HEK293 (cell line): ENCODE data around the gene SPON1.

ENCODE experiments used
- CTCF ChIA-PET: fragments of 350-600 bp; formaldehyde crosslinking; extraction: SDS; loops from one replicate; lab custom pipeline; 2021; ENCODE audit warnings: antibody characterized with exemption; lab: Yijun Ruan, JAX
- POLR2A ChIA-PET: fragments of 300-600 bp; formaldehyde crosslinking; extraction: SDS; loops from one replicate; lab custom pipeline; 2020; ENCODE audit warnings: antibody characterized with exemption, inconsistent platforms; lab: Yijun Ruan, JAX
- H3K27ac ChIP-seq: fragments of 200-500 bp; sonication (Bioruptor generic); 2 replicates; pipeline ENCODE4 v1.5.1; 2014; ENCODE audit warnings: low read depth, low read length, control low read depth, inconsistent platforms; ENCODE audit errors: extremely low read depth
- H3K36me3 ChIP-seq, 2 experiments: fragments of 200-500 bp in 1 of 2; sonication (Bioruptor generic) in 1 of 2; 1 replicate in 1 of 2; 2 replicates in 1 of 2; pipeline ENCODE4 v1.5.1; 2014 to 2017; ENCODE audit warnings: inconsistent platforms in 2 of 2, low read length in 2 of 2; ENCODE audit not compliant: control insufficient read depth in 2 of 2, insufficient read depth in 1 of 2
- H3K4me1 ChIP-seq: fragments of 200-500 bp; sonication (Bioruptor generic); 2 replicates; pipeline ENCODE4 v1.5.1; 2014; ENCODE audit warnings: mild to moderate bottlenecking, low read length, inconsistent platforms; ENCODE audit not compliant: control insufficient read depth, insufficient read depth
- H3K4me3 ChIP-seq: 2 replicates; pipeline ENCODE4 v1.5.1; 2011; ENCODE audit warnings: low read depth, mild to moderate bottlenecking, control low read depth, low read length, moderate library complexity
- H3K9me3 ChIP-seq: fragments of 200-500 bp; sonication (Bioruptor generic); 2 replicates; pipeline ENCODE4 v1.5.1; 2014; ENCODE audit warnings: low read depth, low read length, inconsistent platforms; ENCODE audit not compliant: control insufficient read depth, insufficient read depth
- EGR2 ChIP-seq: fragments of 450-650 bp; formaldehyde crosslinking; IDR thresholded peaks from 2 replicates; pipeline ENCODE4 v1.5.1; 2016; ENCODE audit warnings: low read depth, missing biosample characterization, missing genetic modification characterization
- GLIS2 ChIP-seq: fragments of 450-650 bp; formaldehyde crosslinking; IDR thresholded peaks from 2 replicates; pipeline ENCODE4 v1.5.1; 2016; ENCODE audit warnings: missing biosample characterization, missing genetic modification characterization
- HOXA7 ChIP-seq: sonication (generic); formaldehyde crosslinking; IDR thresholded peaks from 2 replicates; pipeline ENCODE4 v1.8.1; 2022; ENCODE audit warnings: missing genetic modification reagents, borderline replicate concordance
- HOXC10 ChIP-seq: sonication (generic); formaldehyde crosslinking; IDR thresholded peaks from 2 replicates; pipeline ENCODE4 v1.8.1; 2023; ENCODE audit warnings: mild to moderate bottlenecking, missing genetic modification reagents
- MZF1 ChIP-seq: fragments of 450-650 bp; formaldehyde crosslinking; IDR thresholded peaks from 2 replicates; pipeline ENCODE4 v1.5.1; 2017; ENCODE audit warnings: missing biosample characterization, missing genetic modification characterization, borderline replicate concordance
- TCF7L2 ChIP-seq: IDR thresholded peaks from 2 replicates; pipeline ENCODE4 v1.6.1; 2011; ENCODE audit warnings: low read depth, mild to moderate bottlenecking, inconsistent platforms, low read length, moderate library complexity, borderline replicate concordance
- YY1 ChIP-seq: fragments of 450-650 bp; formaldehyde crosslinking; IDR thresholded peaks from 2 replicates; pipeline ENCODE4 v1.5.1; 2018; ENCODE audit warnings: missing biosample characterization, missing genetic modification characterization
- ZFP69B ChIP-seq: fragments of 450-650 bp; formaldehyde crosslinking; IDR thresholded peaks from 2 replicates; pipeline ENCODE4 v1.5.1; 2016; ENCODE audit warnings: missing biosample characterization, missing genetic modification characterization
- ZNF114 ChIP-seq: fragments of 450-650 bp; formaldehyde crosslinking; IDR thresholded peaks from 2 replicates; pipeline ENCODE4 v1.5.0; 2017; ENCODE audit warnings: missing biosample characterization, missing genetic modification characterization
- ZNF121 ChIP-seq: fragments of 450-650 bp; formaldehyde crosslinking; IDR thresholded peaks from 2 replicates; pipeline ENCODE4 v1.5.1; 2016; ENCODE audit warnings: missing biosample characterization, missing genetic modification characterization
- ZNF211 ChIP-seq: fragments of 450-650 bp; formaldehyde crosslinking; IDR thresholded peaks from 2 replicates; pipeline ENCODE4 v1.5.1; 2016; ENCODE audit warnings: low read depth, missing biosample characterization, missing genetic modification characterization
- ZNF426 ChIP-seq: fragments of 450-650 bp; formaldehyde crosslinking; IDR thresholded peaks from 2 replicates; pipeline ENCODE4 v1.5.1; 2017; ENCODE audit warnings: missing biosample characterization, missing genetic modification characterization, mild to moderate bottlenecking, inconsistent platforms, moderate library complexity
- ZNF510 ChIP-seq: fragments of 450-650 bp; formaldehyde crosslinking; IDR thresholded peaks from 2 replicates; pipeline ENCODE4 v1.5.1; 2018; ENCODE audit warnings: mild to moderate bottlenecking, missing genetic modification characterization, missing biosample characterization; ENCODE audit not compliant: insufficient replicate concordance
- ZNF664 ChIP-seq: fragments of 450-650 bp; formaldehyde crosslinking; IDR thresholded peaks from 2 replicates; pipeline ENCODE4 v1.5.1; 2016; ENCODE audit warnings: missing biosample characterization, missing genetic modification characterization
- TF ChIP-seq, protein P1 (sequence below): fragments of 450-650 bp; formaldehyde crosslinking; IDR thresholded peaks from 2 replicates; pipeline ENCODE4 v1.5.1; 2016; ENCODE audit warnings: missing biosample characterization, missing genetic modification characterization
- TF ChIP-seq, protein P2 (sequence below): IDR thresholded peaks from 2 replicates; pipeline ENCODE4 v1.6.1; 2011; ENCODE audit warnings: mild to moderate bottlenecking, low read depth, low read length, borderline replicate concordance
- TF ChIP-seq, protein P3 (sequence below): fragments of 450-650 bp; formaldehyde crosslinking; IDR thresholded peaks from 2 replicates; pipeline ENCODE4 v1.5.1; 2016; ENCODE audit warnings: missing biosample characterization, missing genetic modification characterization
- TF ChIP-seq, protein P4 (sequence below): fragments of 450-650 bp; formaldehyde crosslinking; IDR thresholded peaks from 2 replicates; pipeline ENCODE4 v1.5.1; 2016; ENCODE audit warnings: missing biosample characterization, missing genetic modification characterization
- TF ChIP-seq, protein P5 (sequence below): fragments of 450-650 bp; formaldehyde crosslinking; IDR thresholded peaks from 2 replicates; pipeline ENCODE4 v1.5.1; 2016; ENCODE audit warnings: missing biosample characterization, missing genetic modification characterization
- TF ChIP-seq, protein P6 (sequence below): fragments of 450-650 bp; formaldehyde crosslinking; IDR thresholded peaks from 2 replicates; pipeline ENCODE4; 2016; ENCODE audit warnings: missing biosample characterization, missing genetic modification characterization
- TF ChIP-seq, protein P7 (sequence below): fragments of 450-650 bp; formaldehyde crosslinking; IDR thresholded peaks from 2 replicates; pipeline ENCODE4 v1.5.1; 2017; ENCODE audit warnings: missing biosample characterization, missing genetic modification characterization

The SPON1 gene

DNA sequence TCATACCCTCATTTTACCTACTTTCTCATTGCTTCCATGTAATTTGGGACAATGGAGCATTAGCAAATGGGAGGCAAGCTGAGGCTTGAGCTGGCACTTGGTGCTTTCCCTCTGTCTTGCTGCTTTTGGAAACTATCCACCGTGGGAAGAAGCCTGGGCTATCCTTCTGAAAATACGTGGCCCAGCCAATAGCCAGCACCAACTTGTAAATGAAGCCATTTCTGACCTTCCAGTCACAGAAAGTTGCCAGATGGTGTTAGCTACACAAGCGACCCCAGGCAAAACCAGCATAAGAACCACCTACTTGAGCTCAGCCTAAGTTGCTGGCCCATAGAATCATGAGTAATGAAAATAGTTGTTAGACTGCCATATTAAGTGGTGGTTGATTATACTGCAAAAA lies 18.5 kb upstream of the SPON1 start:
- TF ChIP-seq ZNF121 (no peak), GLIS2 (no peak), ZNF114 (tag by site-specific recombination) (no peak), ZNF664 (tag by site-specific recombination) (no peak), MZF1 (tag by site-specific recombination) (no peak), HOXC10 (no peak)
- TF ChIP-seq, protein P1, sequence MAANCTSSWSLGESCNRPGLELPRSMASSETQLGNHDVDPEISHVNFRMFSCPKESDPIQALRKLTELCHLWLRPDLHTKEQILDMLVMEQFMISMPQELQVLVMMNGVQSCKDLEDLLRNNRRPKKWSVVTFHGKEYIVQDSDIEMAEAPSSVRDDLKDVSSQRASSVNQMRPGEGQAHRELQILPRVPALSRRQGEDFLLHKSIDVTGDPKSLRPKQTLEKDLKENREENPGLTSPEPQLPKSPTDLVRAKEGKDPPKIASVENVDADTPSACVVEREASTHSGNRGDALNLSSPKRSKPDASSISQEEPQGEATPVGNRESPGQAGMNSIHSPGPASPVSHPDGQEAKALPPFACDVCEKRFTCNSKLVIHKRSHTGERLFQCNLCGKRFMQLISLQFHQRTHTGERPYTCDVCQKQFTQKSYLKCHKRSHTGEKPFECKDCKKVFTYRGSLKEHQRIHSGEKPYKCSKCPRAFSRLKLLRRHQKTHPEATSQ, result no peak
- H3K27ac ChIP-seq, result no peak overlapping the region
- POLR2A ChIA-PET, result no interaction called here
- CTCF ChIA-PET, result interaction anchor here (1.1 to 5.0 kb wide), 2 partner anchors 171 to 205 kb away, joined by 5 to 25 read pairs; no protein-coding TSS in a partner anchor
- no peaks in the 10 kb centered on the region for H3K9me3 ChIP-seq
- no peaks in the 10 kb centered on the region for H3K36me3 ChIP-seq
- no peak overlapping the region for H3K4me3 ChIP-seq
- peaks cover 4% of the 10 kb centered on the region; the same call in 1 of the 2 replicates for H3K4me1 ChIP-seq

DNA sequence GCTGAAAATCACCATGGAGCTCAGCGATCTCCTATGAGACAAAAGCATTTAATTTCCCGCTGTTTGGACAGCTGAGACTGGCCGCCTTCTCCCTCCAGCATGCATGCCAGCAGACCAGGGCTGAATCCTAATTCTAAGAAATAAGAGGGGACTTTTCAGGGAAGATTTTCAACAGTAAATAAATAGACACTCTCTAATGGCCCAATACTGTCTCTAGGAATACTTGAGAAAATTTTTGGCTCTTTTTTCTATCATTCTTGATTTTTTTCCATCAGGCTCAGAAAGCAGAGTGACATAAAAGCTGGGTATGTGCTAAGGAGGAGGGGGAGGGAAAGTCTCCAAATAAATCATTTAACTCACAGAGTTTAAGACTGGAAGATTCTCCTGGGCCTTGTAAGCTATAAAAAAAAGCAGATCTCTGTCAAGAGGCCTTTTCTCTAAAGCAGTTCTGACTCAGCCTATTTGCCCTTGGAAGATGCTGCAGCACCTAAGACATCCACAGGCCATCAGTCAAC lies 17.6 kb upstream of the SPON1 start:
- Histone ChIP-seq H3K9me3 (no peaks in the 10 kb centered on the region), H3K27ac (no peak overlapping the region), H3K4me3 (no peak overlapping the region), H3K36me3 (no peaks in the 10 kb centered on the region), H3K4me1 (peaks cover 4% of the 10 kb centered on the region; the same call in 1 of the 2 replicates)
- ChIA-PET CTCF (interaction anchor here (0.6 to 5.0 kb wide), 4 partner anchors 11 to 472 kb away, joined by 3 to 25 read pairs (median 12); no protein-coding TSS in a partner anchor), POLR2A (no interaction called here)
- no peak for TF ChIP-seq YY1 (tag by site-specific recombination)
- TF ChIP-seq ZNF121, result no peak
- no peak for TF ChIP-seq EGR2 (tag by site-specific recombination)
- TF ChIP-seq, protein P2, sequence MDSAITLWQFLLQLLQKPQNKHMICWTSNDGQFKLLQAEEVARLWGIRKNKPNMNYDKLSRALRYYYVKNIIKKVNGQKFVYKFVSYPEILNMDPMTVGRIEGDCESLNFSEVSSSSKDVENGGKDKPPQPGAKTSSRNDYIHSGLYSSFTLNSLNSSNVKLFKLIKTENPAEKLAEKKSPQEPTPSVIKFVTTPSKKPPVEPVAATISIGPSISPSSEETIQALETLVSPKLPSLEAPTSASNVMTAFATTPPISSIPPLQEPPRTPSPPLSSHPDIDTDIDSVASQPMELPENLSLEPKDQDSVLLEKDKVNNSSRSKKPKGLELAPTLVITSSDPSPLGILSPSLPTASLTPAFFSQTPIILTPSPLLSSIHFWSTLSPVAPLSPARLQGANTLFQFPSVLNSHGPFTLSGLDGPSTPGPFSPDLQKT, result no peak
- no peak for TF ChIP-seq ZNF426
- TF ChIP-seq HOXA7 (CRISPR knock-in tag), result no peak
- no peak for TF ChIP-seq ZNF211
- no peak for TF ChIP-seq ZNF510
- TF ChIP-seq HOXC10, result no peak
- TF ChIP-seq, protein P3, sequence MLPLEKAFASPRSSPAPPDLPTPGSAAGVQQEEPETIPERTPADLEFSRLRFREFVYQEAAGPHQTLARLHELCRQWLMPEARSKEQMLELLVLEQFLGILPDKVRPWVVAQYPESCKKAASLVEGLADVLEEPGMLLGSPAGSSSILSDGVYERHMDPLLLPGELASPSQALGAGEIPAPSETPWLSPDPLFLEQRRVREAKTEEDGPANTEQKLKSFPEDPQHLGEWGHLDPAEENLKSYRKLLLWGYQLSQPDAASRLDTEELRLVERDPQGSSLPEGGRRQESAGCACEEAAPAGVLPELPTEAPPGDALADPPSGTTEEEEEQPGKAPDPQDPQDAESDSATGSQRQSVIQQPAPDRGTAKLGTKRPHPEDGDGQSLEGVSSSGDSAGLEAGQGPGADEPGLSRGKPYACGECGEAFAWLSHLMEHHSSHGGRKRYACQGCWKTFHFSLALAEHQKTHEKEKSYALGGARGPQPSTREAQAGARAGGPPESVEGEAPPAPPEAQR (tag by site-specific recombination), result no peak
- no peak for TF ChIP-seq ZFP69B (tag by site-specific recombination)
- TF ChIP-seq, protein P4, sequence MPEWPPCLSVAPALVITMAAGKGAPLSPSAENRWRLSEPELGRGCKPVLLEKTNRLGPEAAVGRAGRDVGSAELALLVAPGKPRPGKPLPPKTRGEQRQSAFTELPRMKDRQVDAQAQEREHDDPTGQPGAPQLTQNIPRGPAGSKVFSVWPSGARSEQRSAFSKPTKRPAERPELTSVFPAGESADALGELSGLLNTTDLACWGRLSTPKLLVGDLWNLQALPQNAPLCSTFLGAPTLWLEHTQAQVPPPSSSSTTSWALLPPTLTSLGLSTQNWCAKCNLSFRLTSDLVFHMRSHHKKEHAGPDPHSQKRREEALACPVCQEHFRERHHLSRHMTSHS (tag by site-specific recombination), result no peak
- TF ChIP-seq, protein P5, sequence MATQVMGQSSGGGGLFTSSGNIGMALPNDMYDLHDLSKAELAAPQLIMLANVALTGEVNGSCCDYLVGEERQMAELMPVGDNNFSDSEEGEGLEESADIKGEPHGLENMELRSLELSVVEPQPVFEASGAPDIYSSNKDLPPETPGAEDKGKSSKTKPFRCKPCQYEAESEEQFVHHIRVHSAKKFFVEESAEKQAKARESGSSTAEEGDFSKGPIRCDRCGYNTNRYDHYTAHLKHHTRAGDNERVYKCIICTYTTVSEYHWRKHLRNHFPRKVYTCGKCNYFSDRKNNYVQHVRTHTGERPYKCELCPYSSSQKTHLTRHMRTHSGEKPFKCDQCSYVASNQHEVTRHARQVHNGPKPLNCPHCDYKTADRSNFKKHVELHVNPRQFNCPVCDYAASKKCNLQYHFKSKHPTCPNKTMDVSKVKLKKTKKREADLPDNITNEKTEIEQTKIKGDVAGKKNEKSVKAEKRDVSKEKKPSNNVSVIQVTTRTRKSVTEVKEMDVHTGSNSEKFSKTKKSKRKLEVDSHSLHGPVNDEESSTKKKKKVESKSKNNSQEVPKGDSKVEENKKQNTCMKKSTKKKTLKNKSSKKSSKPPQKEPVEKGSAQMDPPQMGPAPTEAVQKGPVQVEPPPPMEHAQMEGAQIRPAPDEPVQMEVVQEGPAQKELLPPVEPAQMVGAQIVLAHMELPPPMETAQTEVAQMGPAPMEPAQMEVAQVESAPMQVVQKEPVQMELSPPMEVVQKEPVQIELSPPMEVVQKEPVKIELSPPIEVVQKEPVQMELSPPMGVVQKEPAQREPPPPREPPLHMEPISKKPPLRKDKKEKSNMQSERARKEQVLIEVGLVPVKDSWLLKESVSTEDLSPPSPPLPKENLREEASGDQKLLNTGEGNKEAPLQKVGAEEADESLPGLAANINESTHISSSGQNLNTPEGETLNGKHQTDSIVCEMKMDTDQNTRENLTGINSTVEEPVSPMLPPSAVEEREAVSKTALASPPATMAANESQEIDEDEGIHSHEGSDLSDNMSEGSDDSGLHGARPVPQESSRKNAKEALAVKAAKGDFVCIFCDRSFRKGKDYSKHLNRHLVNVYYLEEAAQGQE, result no peak
- TF ChIP-seq, protein P6, sequence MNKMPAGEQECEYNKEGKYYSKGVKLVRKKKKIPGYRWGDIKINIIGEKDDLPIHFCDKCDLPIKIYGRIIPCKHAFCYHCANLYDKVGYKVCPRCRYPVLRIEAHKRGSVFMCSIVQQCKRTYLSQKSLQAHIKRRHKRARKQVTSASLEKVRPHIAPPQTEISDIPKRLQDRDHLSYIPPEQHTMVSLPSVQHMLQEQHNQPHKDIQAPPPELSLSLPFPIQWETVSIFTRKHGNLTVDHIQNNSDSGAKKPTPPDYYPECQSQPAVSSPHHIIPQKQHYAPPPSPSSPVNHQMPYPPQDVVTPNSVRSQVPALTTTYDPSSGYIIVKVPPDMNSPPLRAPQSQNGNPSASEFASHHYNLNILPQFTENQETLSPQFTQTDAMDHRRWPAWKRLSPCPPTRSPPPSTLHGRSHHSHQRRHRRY, result no peak
- TF ChIP-seq, protein P7, sequence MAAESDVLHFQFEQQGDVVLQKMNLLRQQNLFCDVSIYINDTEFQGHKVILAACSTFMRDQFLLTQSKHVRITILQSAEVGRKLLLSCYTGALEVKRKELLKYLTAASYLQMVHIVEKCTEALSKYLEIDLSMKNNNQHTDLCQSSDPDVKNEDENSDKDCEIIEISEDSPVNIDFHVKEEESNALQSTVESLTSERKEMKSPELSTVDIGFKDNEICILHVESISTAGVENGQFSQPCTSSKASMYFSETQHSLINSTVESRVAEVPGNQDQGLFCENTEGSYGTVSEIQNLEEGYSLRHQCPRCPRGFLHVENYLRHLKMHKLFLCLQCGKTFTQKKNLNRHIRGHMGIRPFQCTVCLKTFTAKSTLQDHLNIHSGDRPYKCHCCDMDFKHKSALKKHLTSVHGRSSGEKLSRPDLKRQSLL (tag by site-specific recombination), result no peak
- no peak for TF ChIP-seq TCF7L2
